ENCODE data around the gene BRD2.
A peak's percentile ranks its signal among the peaks of the same experiment; 100 is the strongest.

Gene BRD2

DNA sequence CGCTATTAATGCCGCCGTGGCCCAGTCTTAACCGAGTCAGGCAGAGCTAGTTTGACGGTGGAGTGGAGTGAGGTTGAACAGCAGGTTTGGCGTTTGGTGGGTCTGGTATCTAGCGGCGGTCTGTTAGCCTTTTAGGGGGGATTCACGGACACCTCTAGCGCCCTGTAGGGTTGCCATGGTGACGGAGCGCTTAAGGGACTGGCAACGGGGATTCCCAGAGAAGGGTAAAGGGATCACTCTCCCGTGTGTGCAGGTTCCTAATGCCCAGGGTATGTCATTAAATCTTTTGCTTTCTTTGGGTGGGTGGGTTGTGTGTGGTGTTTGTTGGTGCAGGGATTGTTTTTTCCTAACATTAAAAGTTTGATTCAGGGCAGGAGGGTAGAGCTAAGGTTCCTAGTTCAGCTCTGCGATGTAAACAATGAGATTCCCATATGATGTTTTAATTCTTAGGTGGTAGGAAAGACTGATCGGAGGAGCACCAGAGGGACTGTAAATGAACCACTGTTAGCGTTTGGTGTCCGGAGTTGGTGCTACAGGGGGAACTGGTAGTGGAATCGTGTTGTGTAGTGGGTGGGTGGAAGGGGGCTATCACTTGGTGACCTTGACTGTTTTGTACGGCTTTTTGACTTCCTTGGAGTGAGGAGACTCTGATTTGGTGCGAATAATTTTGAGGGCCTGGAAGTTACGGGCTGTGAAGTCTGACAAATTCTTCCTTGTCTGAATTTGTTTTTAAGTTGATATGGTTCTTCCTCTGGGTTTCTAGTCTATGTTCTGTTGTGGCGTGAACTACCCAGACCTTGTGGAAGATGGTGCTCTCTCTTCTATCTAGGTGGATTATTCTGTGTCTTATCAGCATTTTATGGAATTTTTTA is 5.0 kb downstream of the BRD2 start:
- DNase-seq: peak; percentile 65

DNA sequence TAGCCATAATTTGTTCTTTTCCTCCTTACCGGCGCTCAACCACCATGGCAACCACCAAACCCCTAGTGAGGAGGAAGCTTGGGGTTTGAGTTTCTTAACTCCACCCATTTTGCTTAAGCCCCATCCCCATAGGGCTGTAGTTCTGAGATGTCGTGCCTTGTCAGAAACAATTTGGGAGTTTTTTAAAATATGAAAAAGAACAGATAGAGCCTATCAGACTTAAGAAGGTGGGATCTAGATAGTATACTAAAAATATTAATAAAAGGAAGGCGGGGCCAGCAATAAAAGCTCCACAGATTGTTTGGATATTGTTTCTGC is 5.6 kb downstream of the BRD2 start:
- DNase-seq: no peak

DNA sequence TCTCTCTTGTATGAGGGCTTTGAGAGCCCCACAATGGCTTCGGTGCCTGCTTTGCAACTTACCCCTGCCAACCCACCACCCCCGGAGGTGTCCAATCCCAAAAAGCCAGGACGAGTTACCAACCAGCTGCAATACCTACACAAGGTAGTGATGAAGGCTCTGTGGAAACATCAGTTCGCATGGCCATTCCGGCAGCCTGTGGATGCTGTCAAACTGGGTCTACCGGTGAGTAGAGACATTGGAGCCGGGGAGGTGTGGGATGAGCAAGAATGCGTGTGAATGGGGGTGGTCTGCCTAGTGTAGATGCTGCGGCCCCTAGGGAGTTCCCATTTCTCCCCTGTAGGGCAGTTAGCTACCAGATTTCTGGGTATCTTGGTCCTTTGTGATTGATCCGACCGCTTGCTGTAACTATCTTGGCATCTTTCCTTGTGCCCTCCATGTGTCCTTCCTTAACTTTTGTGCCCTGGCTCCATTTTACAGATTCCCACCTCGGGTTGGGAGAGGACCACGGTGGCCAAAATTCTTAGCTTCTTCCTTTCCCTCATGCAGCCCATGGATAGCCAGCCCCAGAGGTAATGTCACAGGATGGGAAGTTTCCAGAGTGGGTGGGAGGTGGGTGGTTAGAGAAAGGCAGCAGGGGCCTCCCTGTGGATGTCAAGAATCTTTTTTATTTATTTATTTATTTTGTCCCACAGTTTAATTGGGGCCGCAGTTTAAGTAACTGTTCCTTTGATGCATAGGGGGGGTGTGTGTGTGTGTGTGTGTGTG is 6.3 kb downstream of the BRD2 start:
- DNase-seq: no peak

DNA sequence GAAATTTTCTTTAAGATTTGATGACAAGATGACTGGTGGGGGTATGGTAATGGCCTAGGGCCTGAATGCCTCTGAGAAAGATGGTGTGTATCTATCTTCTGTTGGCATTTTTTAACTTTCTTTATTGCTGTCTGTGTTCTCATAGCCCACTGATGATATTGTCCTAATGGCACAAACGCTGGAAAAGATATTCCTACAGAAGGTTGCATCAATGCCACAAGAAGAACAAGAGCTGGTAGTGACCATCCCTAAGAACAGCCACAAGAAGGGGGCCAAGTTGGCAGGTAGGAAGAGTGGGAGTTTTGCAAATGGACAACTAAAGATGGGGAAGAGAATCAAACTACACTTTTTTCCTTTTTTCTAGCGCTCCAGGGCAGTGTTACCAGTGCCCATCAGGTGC is 7.5 kb downstream of the BRD2 start:
- DNase-seq: no peak

DNA sequence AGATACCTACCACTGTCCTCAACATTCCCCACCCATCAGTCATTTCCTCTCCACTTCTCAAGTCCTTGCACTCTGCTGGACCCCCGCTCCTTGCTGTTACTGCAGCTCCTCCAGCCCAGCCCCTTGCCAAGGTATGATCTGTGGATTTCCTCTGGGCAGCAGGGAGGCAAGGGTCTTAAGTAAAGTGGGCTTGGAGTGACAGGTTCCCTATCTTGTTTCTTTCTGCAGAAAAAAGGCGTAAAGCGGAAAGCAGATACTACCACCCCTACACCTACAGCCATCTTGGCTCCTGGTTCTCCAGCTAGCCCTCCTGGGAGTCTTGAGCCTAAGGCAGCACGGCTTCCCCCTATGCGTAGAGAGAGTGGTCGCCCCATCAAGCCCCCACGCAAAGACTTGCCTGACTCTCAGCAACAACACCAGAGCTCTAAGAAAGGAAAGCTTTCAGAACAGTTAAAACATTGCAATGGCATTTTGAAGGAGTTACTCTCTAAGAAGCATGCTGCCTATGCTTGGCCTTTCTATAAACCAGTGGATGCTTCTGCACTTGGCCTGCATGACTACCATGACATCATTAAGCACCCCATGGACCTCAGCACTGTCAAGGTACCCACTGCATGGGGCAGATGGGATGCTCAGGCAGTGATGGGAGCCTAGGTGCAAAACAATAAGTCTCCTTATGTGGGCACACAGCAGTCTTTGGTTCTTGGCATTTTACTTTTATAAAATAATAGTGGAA is 8.1 kb downstream of the BRD2 start:
- no peak for DNase-seq

DNA sequence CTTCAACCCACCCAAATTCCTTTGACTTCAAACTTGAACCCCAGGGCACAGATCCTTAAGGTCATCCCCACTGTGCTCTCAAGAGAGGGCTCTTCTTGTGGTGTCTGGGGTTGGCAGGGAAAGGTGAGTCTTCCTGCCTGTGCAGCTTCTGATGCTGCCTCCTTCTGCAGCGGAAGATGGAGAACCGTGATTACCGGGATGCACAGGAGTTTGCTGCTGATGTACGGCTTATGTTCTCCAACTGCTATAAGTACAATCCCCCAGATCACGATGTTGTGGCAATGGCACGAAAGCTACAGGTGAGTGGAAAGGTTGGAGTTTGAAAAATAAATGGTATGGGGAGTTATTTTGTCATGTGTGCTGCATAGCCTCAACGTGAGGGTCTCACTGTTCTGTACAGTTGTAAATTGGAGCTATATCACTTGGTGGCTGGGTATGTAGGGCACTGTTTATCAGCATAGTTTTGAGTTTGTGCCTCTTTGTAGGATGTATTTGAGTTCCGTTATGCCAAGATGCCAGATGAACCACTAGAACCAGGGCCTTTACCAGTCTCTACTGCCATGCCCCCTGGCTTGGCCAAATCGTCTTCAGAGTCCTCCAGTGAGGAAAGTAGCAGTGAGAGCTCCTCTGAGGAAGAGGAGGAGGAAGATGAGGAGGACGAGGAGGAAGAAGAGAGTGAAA is 9.0 kb downstream of the BRD2 start:
- no peak for DNase-seq

DNA sequence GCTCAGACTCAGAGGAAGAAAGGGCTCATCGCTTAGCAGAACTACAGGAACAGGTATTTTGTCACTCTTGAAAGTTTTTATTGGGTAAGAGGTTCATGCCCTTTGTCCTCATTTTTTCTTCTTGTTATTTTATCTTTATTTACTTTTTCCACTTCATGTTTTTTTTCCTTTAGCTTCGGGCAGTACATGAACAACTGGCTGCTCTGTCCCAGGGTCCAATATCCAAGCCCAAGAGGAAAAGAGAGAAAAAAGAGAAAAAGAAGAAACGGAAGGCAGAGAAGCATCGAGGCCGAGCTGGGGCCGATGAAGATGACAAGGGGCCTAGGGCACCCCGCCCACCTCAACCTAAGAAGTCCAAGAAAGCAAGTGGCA is 9.5 kb downstream of the BRD2 start:
- DNase-seq: no peak

DNA sequence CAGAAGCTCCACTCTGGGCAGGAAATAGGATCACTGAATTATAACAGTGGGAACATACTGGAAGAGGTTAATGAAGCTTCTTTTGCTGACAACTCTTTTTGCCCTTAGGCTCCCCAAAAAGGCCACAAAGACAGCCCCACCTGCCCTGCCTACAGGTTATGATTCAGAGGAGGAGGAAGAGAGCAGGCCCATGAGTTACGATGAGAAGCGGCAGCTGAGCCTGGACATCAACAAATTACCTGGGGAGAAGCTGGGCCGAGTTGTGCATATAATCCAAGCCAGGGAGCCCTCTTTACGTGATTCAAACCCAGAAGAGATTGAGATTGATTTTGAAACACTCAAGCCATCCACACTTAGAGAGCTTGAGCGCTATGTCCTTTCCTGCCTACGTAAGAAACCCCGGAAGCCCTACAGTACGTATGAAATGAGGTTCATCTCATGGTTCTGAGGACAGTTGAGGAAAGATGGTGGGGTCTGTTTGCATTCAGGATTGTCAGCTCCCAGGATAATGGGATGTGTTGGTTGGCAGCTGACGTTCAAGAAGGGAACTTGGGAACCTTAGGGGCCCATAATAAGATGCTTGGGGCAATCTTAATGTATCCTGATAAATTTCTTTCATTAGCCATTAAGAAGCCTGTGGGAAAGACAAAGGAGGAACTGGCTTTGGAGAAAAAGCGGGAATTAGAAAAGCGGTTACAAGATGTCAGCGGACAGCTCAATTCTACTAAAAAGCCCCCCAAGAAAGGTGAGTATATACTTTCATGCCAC is 11.5 kb downstream of the BRD2 start:
- DNase-seq: no peak

DNA sequence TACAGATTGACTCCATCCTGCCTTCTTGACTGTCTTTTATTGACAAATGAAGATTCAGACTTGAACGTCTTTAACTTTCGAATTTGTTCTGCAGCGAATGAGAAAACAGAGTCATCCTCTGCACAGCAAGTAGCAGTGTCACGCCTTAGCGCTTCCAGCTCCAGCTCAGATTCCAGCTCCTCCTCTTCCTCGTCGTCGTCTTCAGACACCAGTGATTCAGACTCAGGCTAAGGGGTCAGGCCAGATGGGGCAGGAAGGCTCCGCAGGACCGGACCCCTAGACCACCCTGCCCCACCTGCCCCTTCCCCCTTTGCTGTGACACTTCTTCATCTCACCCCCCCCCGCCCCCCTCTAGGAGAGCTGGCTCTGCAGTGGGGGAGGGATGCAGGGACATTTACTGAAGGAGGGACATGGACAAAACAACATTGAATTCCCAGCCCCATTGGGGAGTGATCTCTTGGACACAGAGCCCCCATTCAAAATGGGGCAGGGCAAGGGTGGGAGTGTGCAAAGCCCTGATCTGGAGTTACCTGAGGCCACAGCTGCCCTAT is 12.2 kb downstream of the BRD2 start:
- no peak for DNase-seq

DNA sequence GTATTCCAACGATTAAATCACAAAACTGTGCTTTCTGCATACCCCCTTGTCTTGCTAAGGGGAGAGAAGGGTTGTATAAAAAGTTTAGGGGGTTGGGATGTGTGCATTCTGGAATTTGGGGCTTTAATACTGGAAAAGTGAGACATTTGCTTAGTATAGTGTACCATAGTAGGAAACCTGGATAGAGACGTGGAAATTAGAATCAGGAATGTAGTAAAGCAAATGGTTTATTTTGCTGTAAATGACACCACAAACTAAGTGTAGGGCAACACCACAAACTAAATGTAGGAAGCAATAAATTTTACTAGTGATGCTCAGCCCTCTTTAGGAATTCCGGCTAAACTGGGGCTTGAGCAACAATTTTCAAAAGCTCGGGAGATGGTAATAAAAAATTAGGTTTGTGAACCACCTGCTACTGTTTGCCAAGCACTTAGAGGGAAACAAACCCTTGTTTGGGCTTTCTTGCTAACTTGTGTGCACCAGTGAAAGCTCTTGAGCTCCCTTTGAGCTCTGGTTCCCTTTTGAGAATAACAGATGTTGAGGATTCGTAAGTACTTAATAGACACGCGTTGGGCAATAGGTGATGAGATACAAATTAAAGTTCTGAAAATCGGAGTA is 13.8 kb downstream of the BRD2 start:
- no peak for DNase-seq

DNA sequence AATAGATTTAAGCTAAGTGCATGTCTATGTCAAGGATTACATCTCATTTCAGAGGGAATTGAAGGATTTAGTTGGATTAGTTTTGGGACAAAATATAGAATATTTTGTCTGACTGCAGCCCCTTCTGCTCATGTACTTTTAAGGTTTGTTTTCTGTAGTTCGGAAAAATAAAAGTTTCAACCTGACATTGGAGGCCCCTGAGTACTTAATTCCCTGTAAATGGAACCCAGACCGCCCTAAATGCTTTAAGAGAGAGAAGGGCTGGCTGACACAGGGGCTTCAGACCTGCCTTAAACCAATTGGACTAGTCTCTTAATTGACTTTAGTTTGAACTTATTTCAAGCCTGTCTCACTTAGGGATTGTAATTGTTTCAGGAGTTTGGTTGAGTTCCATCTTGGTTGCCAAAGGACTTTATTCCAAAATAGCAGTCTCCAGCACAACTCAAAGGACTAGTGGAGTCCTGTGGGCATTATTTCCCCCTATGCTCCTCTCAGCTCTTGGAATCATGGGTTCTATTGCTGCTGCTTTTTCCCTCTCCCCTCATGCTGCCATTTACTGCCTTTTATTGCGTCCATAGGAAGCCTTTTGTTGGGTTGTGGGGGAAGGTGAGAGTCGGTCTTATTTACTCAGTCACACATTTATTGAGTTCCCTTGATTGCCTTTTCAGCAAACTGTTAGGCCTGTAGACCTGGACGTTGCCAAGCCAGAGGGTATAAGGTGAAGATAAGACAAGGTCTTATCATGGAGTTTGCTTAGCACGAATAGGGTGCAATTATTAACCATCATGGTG is 14.5 kb downstream of the BRD2 start:
- DNase-seq: no peak

DNA sequence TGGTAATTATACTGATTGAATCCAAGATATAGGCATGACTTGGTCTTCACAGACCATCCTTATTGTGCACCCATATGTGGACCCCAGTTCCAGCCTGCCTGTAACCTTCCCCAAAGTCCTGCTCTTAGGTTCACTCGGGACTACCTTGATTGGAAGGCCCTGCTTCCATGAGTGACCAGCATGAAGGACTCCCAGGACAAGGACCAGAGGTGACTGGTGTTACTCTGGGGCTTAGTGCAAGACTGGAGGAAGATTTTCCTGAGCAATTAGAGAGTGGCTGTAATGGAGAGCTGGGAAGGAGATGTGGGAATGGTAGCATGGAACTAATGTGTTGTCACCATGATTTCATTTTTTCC is 15.1 kb downstream of the BRD2 start:
- no peak for DNase-seq

DNA sequence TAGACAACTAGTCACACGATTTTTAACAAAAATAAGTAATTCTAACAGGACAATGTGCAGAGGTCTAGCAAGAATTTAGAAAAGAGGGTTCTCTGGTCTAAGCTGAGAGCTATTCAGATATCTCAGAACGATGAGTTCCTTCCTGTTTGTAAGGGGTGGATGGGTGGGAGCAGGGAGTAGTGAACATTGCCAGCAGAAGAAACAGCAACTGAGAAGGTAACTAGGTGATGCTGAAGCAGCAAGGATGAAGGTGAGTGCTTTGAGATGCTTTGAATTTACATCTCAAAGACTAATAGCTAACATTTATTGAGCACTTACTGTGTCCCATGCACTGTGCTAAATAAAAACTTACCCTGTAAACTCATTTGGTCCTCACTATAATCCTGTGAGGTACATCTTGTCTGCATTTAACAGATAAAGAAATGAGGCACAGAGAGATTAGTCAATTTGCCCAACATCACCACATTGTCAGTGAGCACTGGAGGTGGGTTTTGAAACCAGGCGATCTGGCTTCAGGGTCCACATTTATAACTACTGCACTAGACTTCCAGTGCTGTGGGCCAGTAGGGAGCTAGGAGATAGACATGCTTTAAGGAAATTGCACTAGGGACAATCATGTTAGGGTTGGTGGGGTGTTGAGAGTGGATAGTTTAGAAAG is 15.7 kb downstream of the BRD2 start:
- DNase-seq: no peak

DNA sequence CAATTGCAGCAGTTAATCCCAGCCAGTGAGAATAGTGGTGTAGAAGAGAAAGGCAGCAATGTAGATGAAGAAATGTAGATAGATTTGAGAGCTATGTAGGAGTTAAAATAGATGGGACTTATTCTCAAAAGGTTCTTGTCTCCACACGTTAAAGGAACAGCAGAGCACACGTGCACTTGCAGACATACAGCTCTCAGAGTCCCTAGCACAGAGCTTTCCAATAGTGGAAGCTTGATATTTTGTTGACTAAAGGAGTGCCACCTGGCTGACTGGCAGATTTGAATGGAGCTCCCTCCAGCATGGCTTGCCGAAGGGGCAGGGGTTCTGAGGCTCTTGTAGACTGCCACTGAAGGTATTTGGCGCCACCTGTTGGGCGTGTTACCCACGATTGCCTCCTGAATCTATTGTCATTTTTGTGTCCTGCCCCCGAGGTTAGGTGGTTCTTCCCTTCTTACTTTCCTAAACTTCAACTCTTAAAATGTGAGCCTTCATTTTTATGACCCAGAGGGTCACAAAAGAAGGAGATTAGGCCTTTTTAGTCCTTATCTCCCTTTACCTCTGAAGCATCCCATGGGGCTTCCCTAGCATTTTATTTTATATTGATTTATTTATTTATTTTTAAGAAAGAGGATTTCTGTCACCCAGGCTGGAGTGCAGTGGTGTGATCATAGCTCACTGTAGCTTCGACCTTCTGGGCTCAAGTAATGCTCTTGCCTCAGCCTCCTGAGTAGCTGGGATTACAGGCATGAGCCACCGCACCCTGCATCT is 16.4 kb downstream of the BRD2 start:
- peak; percentile 96 for DNase-seq

DNA sequence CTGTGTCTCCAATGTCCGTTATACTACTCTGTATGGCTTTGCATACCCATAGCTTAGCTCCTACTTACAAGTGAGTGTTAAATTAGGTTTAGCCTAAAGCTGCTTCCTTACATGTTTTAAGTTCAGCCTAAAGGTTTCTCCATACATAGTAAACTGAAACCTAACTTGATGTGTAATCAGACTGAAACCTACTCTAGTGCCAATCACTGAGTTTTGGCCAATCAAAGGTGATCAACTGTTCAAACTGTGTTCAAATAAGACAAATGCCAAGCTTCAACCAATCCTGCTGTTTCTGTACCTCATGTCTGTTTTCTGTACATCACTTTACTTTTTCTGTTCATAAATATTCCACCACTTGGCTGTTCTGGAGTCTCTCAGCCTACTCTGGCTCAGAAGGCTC is 21.0 kb downstream of the BRD2 start:
- DNase-seq: no peak

DNA sequence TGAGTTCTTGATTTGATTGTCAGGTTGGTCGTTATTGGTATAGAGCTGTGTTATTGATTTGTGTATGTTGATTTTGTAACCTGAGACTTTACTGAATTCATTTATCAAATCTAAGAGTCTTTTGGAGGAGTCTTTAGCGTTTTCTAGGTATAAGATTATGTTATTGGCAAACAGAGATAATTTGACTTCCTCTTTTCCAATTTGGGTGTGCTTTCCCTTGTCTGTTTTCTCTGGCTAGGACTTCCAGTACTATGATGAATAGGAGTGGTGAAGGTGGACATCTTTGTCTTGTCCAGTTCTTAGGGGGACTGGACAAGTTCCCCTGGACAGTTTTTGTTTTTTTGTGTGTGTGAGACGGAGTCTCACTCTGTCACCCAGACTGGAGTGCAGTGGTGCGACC is 23.6 kb downstream of the BRD2 start:
- DNase-seq: no peak

DNA sequence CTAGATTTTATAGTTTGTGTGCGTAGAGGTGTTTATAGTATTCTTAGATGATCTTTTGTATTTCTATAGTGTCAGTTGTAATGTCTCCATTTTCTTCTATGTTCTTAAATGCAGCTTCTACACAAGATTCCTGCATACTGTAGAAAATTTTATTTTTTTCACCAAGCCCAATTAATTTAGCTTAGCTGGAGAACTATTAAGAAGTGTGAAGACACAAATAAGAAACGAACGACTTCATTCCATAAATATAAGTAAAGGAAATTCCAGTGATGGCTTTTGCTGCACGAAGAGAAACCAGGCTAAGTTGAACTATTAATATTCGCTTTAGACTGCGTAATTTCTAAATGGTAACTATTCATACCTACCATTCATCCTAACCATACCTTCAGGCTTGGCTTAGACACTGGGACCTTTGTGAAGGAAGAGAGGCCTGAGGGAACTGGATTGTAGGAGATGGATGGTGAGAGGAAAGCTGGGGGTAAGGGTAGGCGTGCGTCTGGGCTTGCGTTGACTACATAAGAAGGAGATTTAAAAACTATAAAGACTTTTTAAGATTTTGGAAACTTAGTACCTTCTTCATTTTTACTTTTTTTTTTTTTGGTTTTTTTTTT is 25.1 kb downstream of the BRD2 start:
- no peak for DNase-seq

DNA sequence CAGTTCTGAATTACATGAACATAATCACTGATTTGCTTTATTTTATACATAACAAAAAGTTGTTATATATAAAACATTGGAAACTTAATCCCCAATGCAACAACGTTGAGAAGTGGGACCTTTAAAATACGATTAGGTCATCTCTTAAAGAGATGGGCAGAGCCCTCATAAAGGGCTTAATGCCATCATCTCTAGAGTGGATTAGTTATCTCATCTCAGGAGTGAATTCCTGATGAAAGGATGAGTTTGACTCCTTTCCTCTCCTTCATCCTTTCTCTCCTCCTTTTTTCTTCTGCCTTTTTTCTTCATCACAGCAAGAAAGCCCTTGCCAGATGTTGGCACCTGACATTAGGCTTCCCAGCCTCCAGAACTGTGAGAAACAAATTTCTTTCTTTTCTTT is 27.1 kb downstream of the BRD2 start:
- no peak for DNase-seq

DNA sequence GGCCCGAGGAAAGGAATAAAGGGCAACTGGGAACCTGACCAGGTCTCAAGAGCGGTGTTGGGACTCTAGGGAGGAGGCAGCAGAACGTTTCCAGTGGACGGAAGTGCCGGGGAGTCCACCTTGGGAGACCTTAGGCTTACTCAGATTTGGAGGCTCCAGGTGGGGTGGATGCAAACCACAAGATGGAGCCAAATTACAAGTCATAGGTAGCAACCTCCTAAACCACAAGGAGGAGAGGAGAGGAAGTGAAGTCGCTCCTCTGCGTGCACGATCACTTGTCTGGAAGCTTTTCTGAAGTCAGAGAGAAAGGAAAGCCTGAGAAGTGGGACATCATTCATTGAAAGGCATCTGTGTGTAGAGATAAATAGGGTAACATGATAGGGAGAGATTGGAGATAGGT is 31.7 kb downstream of the BRD2 start:
- no peak for DNase-seq

All from stimulated activated CD8-positive, alpha-beta memory T cell treated with anti-CD3 and anti-CD28 coated beads, Interleukin-4, amount 100 ng/mL, for 48 hours (primary cell).